Measurements from ENCODE around the gene MYEOV. TPM values are rescaled to one million over a fixed set of nuclear protein-coding genes. Genes with fewer than 3 reads are reported as not detected.
A peak's percentile ranks its signal among the peaks of the same experiment; 100 is the strongest.

MYEOV gene
- total RNA-seq, 3 donors from 2014 or later = 2.8 to 7.5 (median 6.2) TPM

DNA sequence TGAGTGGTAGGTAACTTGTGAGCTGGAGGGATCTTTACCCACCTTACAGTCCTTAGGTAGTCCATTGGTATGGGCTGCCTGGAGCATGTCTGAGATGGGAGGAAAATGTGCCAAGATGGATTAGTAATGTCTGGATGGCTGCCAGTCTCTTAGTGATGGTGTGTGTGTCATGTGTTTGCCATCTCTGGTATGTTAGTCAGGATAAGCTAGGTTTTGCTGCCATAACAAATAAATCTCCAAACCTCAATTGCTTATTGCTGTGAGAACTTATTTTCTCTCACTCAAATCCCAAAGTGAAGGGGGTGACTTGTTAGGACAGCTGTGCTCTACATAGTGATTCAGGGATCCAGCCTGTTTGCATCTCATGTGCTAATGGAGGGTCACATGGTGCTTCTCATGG lies 40.9 kb upstream of the MYEOV start:
- H3K9me3 ChIP-seq = no peaks in the 10 kb centered on the region
- DNase-seq = no peak
- intact Hi-C loops (cut with DNase I, micrococcal nuclease) = no loop called here
- H3K4me3 ChIP-seq = no peak overlapping the region
- H3K4me1 ChIP-seq (ENCODE audit: low read depth) = no peaks in the 10 kb centered on the region
- no peaks in the 10 kb centered on the region for H3K36me3 ChIP-seq (ENCODE audit: low read depth)
- no peak for ATAC-seq
- TF ChIP-seq, protein P1, sequence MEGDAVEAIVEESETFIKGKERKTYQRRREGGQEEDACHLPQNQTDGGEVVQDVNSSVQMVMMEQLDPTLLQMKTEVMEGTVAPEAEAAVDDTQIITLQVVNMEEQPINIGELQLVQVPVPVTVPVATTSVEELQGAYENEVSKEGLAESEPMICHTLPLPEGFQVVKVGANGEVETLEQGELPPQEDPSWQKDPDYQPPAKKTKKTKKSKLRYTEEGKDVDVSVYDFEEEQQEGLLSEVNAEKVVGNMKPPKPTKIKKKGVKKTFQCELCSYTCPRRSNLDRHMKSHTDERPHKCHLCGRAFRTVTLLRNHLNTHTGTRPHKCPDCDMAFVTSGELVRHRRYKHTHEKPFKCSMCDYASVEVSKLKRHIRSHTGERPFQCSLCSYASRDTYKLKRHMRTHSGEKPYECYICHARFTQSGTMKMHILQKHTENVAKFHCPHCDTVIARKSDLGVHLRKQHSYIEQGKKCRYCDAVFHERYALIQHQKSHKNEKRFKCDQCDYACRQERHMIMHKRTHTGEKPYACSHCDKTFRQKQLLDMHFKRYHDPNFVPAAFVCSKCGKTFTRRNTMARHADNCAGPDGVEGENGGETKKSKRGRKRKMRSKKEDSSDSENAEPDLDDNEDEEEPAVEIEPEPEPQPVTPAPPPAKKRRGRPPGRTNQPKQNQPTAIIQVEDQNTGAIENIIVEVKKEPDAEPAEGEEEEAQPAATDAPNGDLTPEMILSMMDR (IDR thresholded peaks at IDR 0.05) = no peak

DNA sequence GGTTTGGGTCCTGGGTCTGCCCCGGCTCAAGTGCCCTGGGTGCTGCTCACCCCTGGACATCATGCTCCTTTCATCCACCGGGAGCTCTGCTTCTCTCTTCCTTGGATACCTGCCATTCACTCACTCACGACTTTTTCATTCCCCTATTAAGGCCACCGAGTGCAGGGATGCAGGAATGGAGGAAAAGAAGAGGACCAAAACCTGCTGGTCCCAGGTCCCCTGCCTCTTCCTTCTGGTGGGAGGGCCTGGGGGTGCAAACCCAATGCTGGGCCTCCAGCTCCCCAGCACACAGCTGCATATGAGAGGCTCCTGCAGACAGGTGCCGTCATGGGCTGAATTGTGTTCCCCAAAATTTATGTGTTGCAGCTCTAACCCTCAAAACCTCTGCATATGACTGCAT lies 36.8 kb upstream of the MYEOV start:
- Histone ChIP-seq H3K36me3 (ENCODE audit: low read depth) (no peaks in the 10 kb centered on the region), H3K4me1 (ENCODE audit: low read depth) (no peaks in the 10 kb centered on the region), H3K4me3 (no peak overlapping the region), H3K9me3 (no peaks in the 10 kb centered on the region)
- TF ChIP-seq, protein P1 (IDR thresholded peaks at IDR 0.05) = no peak
- ATAC-seq = no peak
- intact Hi-C loops (cut with DNase I, micrococcal nuclease) = no loop called here
- DNase-seq = no peak

DNA sequence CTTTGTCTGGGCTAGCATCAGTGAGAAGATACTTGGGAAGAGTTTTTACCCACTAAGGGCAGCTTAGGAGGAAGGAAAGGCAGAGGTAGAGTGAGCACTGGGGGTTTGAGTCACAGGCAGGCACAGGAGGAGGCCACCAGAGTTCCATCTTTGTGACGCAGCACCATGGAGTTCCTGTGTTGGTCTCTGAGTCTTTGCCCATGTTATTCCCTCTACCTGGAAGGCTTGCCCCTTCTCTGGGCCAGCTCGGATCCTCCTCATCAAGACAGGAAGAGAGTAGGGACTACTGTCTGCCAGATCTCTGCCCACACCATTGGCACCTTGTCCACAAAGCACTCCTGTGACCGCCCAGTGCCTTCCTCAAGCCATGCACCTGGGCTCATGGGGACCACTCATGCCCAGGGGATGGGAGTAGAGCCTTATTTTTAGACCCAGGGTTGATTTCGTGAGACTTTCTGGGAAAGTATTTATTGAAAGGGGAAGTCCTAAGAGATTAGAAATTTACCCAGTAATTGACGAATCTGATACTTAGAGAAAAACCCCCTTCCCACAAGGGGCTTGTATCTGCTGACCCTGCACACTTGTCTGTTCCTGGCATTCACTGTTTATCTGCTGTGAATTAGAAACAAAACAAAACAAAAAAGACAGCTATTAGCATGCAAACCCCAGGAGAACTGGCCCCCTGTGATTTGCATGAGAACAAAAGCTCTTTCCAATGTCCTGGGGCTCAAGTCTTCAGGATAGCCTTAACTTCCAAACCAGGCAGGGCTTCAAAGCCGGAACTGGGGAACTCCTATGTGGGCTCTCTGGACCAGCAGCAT lies 35.9 kb upstream of the MYEOV start:
- H3K36me3 ChIP-seq (ENCODE audit: low read depth) = no peaks in the 10 kb centered on the region
- TF ChIP-seq, protein P1 (IDR thresholded peaks at IDR 0.05) = no peak
- H3K4me1 ChIP-seq (ENCODE audit: low read depth) = no peaks in the 10 kb centered on the region
- DNase-seq (no peak), ATAC-seq (no peak)
- intact Hi-C loops (cut with DNase I, micrococcal nuclease) = no loop called here
- no peak overlapping the region for H3K4me3 ChIP-seq
- no peaks in the 10 kb centered on the region for H3K9me3 ChIP-seq

DNA sequence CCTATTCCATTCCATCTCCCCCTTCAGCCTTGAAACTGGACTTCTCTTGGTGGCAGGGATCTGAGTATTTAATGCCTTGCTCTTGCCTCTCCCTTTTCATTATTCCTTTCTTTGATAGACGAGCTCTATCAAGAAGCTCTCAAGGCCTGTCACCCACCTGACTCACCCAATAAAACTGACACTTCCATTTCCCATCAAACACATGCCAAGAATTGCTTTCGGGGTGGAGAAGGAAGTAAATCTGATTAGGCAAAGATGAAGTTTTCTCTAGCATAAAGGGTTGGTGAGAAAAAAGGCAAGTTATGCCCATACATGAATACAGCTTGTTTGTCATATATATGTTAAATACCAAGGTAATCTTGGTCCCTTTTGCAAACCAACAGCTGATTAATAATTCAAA lies 34.9 kb upstream of the MYEOV start:
- peak; percentile 85 for ATAC-seq
- peak in 1 of 3 donors; percentile 32 for DNase-seq
- TF ChIP-seq, protein P1 (IDR thresholded peaks at IDR 0.05) = no peak

DNA sequence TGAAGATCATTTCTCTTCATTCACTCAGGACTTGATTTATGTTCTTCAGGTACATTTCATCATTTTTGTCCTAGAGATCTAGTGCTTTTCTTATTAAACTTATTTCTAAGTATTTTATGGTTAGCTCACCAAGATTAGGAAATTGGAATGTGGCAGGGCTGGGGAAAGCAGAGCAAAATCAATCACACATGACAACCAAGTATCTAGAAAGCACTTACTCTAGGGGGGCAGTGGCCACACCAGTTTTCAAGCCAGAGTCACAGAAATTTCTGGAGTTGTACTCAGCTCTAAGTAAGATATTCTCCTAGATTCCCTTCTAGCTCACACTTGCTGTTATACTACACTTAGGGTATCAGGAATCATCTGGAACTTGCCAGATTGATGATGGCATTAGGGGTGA lies 33.3 kb upstream of the MYEOV start:
- ATAC-seq (no peak), DNase-seq (no peak)
- H3K4me1 ChIP-seq (ENCODE audit: low read depth) = no peaks in the 10 kb centered on the region
- H3K36me3 ChIP-seq (ENCODE audit: low read depth) = no peaks in the 10 kb centered on the region
- TF ChIP-seq, protein P1 (IDR thresholded peaks at IDR 0.05) = no peak
- intact Hi-C loops (cut with DNase I, micrococcal nuclease) = no loop called here
- H3K9me3 ChIP-seq = no peaks in the 10 kb centered on the region
- no peak overlapping the region for H3K4me3 ChIP-seq

More for the DNA sequence above, 34.9 kb upstream of the MYEOV start:
- H3K4me3 ChIP-seq = no peak overlapping the region
- intact Hi-C loops (cut with DNase I, micrococcal nuclease) = no loop called here
- no peaks in the 10 kb centered on the region for H3K4me1 ChIP-seq (ENCODE audit: low read depth)
- H3K9me3 ChIP-seq = no peaks in the 10 kb centered on the region
- H3K36me3 ChIP-seq (ENCODE audit: low read depth) = no peaks in the 10 kb centered on the region

Data from mucosa of descending colon (tissue), 3 donors.